ENCODE measurements around the gene HDAC7.
"Not testable (repeated sequence)": the region's sequence is repeated elsewhere in the genome, so short reads cannot be mapped to it uniquely, and the experiment has no call there.

HDAC7 gene

DNA sequence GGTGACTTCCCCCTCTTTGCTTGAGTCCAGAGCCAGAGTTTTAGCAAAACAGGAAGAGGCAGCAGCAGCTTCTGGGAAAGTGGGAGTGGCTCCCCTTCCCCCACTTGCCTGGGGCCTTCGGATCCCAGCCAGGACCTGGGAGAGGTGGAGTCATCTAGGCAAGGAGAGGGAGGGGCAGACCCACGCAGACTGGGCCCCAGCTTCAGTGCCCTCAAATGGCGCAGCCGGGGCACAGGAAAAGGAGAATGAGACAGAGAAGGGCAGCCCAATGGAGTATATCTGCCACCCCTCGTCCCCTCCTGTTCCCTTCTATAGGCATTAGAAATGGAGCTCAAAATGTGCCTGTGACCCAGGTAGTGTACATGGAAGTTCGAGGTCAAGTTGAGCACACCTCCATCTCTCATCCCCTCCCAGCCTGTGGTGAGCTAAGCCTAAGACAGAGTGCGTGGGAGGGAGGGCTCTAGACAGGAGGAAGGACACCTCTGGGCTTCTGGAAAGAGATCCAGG is 9.3 kb upstream of the HDAC7 start:
- DNase-seq (ENCODE audit: low spot score): no peak

DNA sequence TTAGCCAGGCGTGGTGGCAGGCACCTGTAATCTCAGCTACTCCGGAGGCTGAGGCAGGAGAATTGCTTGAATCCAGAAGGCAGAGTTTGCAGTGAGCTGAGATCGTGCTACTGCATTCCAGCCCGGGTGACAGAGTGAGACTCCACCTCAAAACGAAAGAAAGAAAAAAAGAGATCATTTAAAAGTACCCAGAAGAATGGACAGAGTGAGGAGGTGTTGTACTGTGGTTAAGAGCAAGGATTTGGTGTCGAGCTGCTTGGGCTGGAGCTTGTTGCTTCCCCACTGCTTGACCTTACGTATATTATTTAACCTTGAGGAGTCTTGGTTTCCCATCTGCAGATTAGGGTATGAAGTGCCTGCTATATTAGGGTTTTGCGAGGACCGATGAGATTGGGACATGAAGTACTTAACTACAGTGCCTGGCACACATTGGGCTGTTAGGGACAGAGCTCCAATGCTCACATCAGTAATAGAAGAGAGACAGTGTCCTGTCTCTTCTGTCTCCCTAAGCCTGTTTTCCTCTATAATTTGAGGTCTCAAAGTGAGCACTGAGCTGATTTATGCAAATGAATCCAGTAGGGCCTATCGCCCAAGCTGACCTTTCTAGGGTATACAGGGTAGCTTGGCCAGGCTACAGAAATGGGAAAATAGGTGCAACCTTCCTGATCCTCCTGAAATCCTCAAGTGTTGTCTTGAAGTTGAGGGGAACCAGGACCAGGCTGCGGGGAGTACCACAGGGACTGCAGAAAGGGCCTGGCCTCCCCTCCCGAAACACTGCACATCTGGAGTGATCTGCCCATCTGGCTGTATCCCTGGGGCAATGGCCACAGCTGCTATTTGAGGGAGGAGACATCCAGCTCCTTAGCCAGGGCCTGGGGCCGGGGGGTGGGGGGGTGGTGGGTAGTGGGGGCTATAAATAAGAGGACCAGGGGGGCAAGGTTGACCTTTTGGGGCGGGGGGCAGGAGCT is 8.6 kb upstream of the HDAC7 start:
- no peak for DNase-seq (ENCODE audit: low spot score)

GRCh38 chr12:47825173-47825639 is 5.5 kb upstream of the HDAC7 start:
- no peak for DNase-seq (ENCODE audit: low spot score)

DNA sequence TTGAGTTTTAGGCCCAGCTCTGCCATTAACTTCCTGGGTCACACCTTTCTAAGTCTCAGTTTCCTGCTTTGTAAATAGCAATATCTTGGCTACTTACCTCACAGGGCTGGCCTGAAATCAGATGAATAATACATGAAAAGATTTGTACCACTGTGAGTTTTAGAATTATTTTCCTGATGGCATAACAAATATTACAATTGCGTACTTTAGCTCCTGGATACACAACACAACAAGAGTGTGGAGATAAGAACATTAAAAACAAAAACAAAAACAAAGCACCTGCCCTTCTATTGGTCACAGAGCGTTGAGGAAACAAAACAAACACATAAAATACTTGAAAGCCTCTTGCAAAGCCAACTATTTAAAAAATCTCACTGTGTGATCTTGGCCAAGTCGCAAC is 4.9 kb upstream of the HDAC7 start:
- DNase-seq (ENCODE audit: low spot score): no peak

- DNase-seq (ENCODE audit: low spot score): no peak
These were observed 4.5 kb upstream of the HDAC7 start for GRCh38 chr12:47824198-47824597.

GRCh38 chr12:47823422-47824086 is 3.9 kb upstream of the HDAC7 start:
- no peak for DNase-seq (ENCODE audit: low spot score)

DNA sequence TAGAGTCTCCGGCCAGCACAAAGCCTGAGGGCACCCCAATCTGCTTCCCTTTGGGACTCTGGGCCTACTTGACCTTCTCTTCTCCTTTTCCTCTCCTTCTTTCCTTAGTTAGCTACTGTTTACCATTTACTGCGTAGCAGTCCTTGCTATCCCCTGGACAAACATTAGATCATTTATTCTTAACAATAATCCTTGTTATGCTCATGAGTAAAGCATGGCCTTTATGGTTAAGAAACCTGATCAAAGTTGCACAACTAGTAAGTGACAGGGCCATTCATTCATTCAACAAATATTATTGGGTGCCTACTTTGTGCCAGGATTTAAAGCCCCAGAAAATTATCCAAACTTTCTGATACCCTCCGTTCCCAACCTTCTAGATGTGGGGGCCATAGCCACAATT is 3.2 kb upstream of the HDAC7 start:
- no peak for DNase-seq (ENCODE audit: low spot score)

DNA sequence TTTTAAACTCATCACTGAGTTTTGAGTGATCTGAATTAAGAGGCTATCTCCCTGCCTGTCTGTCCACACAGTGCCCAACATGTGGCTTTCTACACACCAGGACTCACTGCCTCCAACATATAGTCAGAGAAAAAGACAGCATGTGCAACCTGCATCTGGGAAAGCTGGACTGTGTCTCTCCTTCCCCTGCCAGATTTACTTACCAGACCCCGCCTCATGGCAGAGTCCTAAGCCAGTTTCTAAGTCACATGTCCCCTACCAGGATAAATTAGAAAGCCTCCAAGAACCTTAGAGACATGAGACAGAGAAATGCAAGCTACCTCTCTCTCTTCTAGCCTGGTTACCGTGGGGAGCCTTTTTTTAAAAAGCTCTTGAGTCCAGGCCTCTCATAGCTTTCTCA is 2.7 kb upstream of the HDAC7 start:
- DNase-seq (ENCODE audit: low spot score): no peak

DNA sequence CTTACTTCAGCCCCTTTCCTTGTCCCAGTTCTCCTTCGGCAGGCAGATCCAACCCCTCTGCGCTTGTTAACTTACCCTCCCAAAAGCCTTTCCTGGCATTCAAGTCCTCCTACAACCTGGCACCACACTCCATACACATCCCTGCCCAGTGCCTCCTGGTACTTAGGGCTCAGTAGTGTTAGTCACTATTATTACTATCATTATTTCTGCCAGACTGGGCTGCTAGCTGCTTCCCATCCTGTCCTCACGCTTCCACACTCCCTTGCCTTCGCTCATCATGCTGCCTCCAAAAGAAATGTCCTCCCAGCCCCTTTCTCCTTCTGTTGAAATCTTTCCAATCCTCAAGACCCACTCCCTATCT is 1.6 kb upstream of the HDAC7 start:
- DNase-seq (ENCODE audit: low spot score): no peak

GRCh38 chr12:47820631-47821345 is 1.1 kb upstream of the HDAC7 start:
- DNase-seq (ENCODE audit: low spot score): no peak

GRCh38 chr12:47819138-47819895 is 386 bp downstream of the HDAC7 start:
- DNase-seq (ENCODE audit: low spot score): no peak

- no peak for DNase-seq (ENCODE audit: low spot score)
These were observed 1.1 kb downstream of the HDAC7 start for GRCh38 chr12:47818467-47819137.

GRCh38 chr12:47818007-47818376 is 1.7 kb downstream of the HDAC7 start:
- no peak for DNase-seq (ENCODE audit: low spot score)

DNA sequence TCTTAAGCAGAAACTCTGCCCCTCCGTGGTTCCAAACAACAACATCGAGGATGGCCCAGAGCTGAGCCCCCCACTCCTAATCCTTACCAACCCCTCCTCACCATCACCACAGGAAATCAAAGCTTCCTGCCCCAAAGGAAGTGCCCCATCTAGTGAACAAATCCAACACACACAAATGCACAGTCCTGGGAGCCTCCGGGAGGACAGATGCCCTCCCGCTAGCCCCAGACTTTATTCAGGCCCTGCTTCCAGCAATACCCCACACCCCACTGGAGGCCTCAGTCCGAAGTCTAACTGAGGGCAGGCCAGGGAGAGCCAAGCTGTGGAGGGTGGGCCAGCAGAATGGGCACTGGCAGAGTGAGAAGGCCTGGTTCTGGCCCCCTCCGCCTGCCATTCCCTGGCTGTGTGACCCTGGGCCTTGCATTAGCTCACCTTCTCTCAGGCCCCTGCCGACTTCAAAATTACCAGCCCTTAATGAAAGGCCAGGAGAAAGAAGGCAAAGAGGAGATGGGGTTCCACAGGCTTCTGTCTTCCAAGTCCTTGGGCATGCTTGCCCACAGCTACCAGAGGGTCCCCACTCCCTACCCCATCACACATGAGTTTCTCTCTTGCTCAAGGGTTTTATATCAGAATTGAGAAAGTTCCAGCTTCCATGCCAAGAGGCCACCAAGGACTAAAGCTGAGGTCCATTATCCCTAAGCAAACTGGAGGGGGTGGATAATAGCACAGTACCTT is 2.3 kb downstream of the HDAC7 start:
- DNase-seq (ENCODE audit: low spot score): no peak

GRCh38 chr12:47816403-47817271 is 3.1 kb downstream of the HDAC7 start:
- no peak for DNase-seq (ENCODE audit: low spot score)

GRCh38 chr12:47815447-47815846 is 4.3 kb downstream of the HDAC7 start:
- DNase-seq (ENCODE audit: low spot score): not testable (repeated sequence)

GRCh38 chr12:47814539-47815170 is 5.0 kb downstream of the HDAC7 start:
- DNase-seq (ENCODE audit: low spot score): no peak

GRCh38 chr12:47813511-47814196 is 6.0 kb downstream of the HDAC7 start:
- no peak for DNase-seq (ENCODE audit: low spot score)
